GM23248 (cell line): ENCODE data around the gene PHLDA3. TPM values are rescaled to one million over a fixed set of nuclear protein-coding genes. Genes with fewer than 3 reads are reported as not detected.
"Not testable (repeated sequence)": the region's sequence is repeated elsewhere in the genome, so short reads cannot be mapped to it uniquely, and the experiment has no call there.

Experiments used
- DNase-seq: peaks from one replicate; pipeline ENCODE4 v3.0.0-alpha.2; 2015
- H2AFZ ChIP-seq: fragments of 200-600 bp; sonication (generic); 2 replicates; pipeline ENCODE4 v1.6.1; 2016; ENCODE audit warnings: antibody characterized with exemption
- H3F3A ChIP-seq: fragments of 200-600 bp; sonication (generic); 2 replicates; pipeline ENCODE4 v1.6.1; 2016; ENCODE audit warnings: mild to moderate bottlenecking, antibody characterized with exemption, mixed run types; ENCODE audit not compliant: insufficient read depth
- H3K27ac ChIP-seq: fragments of 200-600 bp; sonication (generic); 2 replicates; pipeline ENCODE4 v1.5.1; 2016; ENCODE audit warnings: mild to moderate bottlenecking
- H3K27me3 ChIP-seq: fragments of 200-600 bp; sonication (generic); replicated peaks from 2 replicates; pipeline ENCODE4 v1.6.1; 2016; ENCODE audit warnings: mild to moderate bottlenecking; ENCODE audit not compliant: insufficient read depth
- H3K36me3 ChIP-seq: fragments of 200-600 bp; sonication (generic); 2 replicates; pipeline ENCODE4 v1.6.1; 2016; ENCODE audit warnings: low read depth, mild to moderate bottlenecking
- H3K4me1 ChIP-seq: fragments of 200-600 bp; sonication (generic); 2 replicates; pipeline ENCODE4 v1.6.1; 2016; ENCODE audit warnings: mild to moderate bottlenecking; ENCODE audit not compliant: insufficient read depth
- H3K4me2 ChIP-seq: fragments of 200-600 bp; sonication (generic); one replicate; pipeline ENCODE4 v1.6.1; 2016; ENCODE audit warnings: mild to moderate bottlenecking; ENCODE audit not compliant: unreplicated experiment
- H3K4me3 ChIP-seq: fragments of 200-600 bp; sonication (generic); 2 replicates; pipeline ENCODE4 v1.5.1; 2016; ENCODE audit warnings: mild to moderate bottlenecking
- H3K79me2 ChIP-seq: fragments of 200-600 bp; sonication (generic); 2 replicates; pipeline ENCODE4 v1.6.1; 2016; ENCODE audit warnings: mild to moderate bottlenecking; ENCODE audit not compliant: insufficient read depth
- H3K9ac ChIP-seq: fragments of 200-600 bp; sonication (generic); 2 replicates; pipeline ENCODE4 v1.6.1; 2016; ENCODE audit warnings: mild to moderate bottlenecking
- H3K9me2 ChIP-seq: fragments of 200-600 bp; sonication (generic); 2 replicates; pipeline ENCODE4 v1.6.1; 2016; ENCODE audit warnings: mixed run types, mild to moderate bottlenecking, moderate library complexity; ENCODE audit not compliant: insufficient read depth
- H3K9me3 ChIP-seq: fragments of 200-600 bp; sonication (generic); one replicate; pipeline ENCODE4 v1.6.1; 2017; ENCODE audit warnings: low read depth
- H4K20me1 ChIP-seq: fragments of 200-600 bp; sonication (generic); 2 replicates; pipeline ENCODE4 v1.6.0; 2016; ENCODE audit not compliant: insufficient read depth
- EZH2 ChIP-seq: fragments of 200-600 bp; sonication (generic); IDR thresholded peaks from 2 replicates; pipeline ENCODE4 v1.6.1; 2018; ENCODE audit warnings: antibody characterized with exemption, mild to moderate bottlenecking; ENCODE audit not compliant: insufficient read depth, poor library complexity, severe bottlenecking
- EZH2phosphoT487 ChIP-seq: fragments of 200-600 bp; sonication (generic); IDR thresholded peaks from 2 replicates; pipeline ENCODE4 v1.6.1; 2018; ENCODE audit warnings: antibody characterized with exemption, moderate library complexity, mild to moderate bottlenecking, low read depth; ENCODE audit not compliant: insufficient read depth
- WGBS, 2 experiments: methylation state at CpG; one replicate each; pipeline ENCODE4 v1.1.6; 2015 to 2017; ENCODE audit warnings: low lambda C conversion rate in 2 of 2, low coverage in 1 of 2; ENCODE audit errors: missing lambda C conversion rate in 2 of 2; 5-methylcytosine and 5-hydroxymethylcytosine counted together
- in situ Hi-C: fragments of 300-500 bp; cut with MboI; formaldehyde crosslinking; loops from 2 replicates; pipeline ENCODE4 v1.15.0; 2020
- polyA plus RNA-seq: library from polyadenylated mRNA; unstranded; fragments of >200 nt; fragmentation: Nextera tagmentation; extraction: Ambion mirVana; gene quantifications from 2 replicates; pipeline ENCODE4 v1.2.1, GENCODE V29; 2016
- total RNA-seq: library from RNA; depleted of rRNA; stranded (reverse); fragments of >200 nt; shearing (Covaris generic); gene quantifications from 2 replicates; pipeline ENCODE4 v1.2.3, GENCODE V29; 2014

Gene PHLDA3
- total and polyA plus RNA-seq, 2 experiments from 2014 or later, result 112 to 162 TPM

DNA sequence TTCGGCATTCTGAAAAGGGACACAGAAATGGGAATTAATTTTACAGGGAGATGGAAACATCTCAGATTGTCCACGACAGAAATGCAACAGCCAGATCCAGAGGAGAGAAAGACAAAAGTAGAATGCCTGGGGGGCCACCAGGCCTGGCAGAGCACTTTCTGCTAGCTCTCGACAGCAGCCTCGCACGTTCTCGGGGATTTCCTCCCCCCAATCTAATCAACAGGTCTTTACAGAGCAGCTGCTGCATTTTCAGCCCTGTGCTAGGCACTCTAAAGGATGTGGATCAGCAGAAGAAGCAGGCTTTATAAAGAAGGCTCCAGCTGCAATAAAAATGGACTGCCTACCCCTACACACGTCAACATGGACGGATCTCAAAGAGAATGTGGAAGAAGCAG, 27.3 kb upstream of the PHLDA3 start:
- Histone ChIP-seq H3K9me2 (no peaks in the 10 kb centered on the region), H3K36me3 (peaks cover 40% of the 10 kb centered on the region), H4K20me1 (no peaks in the 10 kb centered on the region), H3K27me3 (no peaks in the 10 kb centered on the region), H3K27ac (peak overlapping the region; percentile 58), H3K9me3 (no peaks in the 10 kb centered on the region), H3K9ac (peak overlapping the region; percentile 49), H2AFZ (no peak overlapping the region), H3K4me2 (peak overlapping the region; percentile 53), H3K4me1 (peaks cover 52% of the 10 kb centered on the region), H3K79me2 (peaks cover 100% of the 10 kb centered on the region), H3K4me3 (no peak overlapping the region), H3F3A (peaks cover 46% of the 10 kb centered on the region)
- WGBS, 2 experiments, result 44 to 58% methylated on average over 8 of the region's 8 CpGs
- TF ChIP-seq EZH2, result no peak
- TF ChIP-seq EZH2phosphoT487, result no peak
- in situ Hi-C loops, result no loop called here
- no peak for DNase-seq

DNA sequence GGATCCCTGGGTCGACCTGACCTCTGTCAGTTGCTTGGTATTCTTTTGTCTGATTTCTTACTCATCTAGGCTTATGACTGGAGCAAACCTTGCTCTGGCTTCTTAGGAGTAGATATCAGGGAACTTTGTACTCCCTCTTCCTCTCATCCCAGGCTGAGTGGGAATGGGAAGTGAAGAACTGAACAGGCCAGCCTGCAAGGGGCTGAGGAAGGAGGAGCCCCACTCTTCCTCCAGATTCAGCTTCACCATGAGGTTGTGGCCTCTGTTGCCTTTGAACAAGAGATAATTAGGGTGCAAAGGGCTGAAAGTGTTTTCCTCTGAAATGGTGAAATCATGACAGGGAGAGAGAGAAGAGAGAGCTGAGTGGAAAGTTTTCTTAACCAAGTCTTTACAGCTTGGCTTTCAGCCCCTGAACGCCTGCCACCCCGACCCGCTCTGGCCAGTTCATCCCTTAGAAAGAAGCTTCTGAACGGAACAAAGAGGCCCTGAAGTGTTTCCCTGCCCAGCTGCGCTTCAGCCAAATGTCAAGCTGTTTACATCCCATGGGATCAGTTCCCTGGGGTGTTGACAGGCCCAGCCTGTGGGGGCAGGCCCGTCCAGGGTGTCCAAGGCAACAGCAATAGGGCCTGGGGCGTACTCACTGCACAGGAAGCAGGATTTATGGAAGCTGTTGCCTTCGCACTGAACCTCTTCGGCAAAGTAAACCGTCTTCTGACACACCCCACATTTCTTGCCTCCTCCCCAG, 26.7 kb upstream of the PHLDA3 start:
- TF ChIP-seq EZH2phosphoT487 (no peak), EZH2 (no peak)
- H3K9me2 ChIP-seq, result no peaks in the 10 kb centered on the region
- peaks cover 98% of the 10 kb centered on the region for H3K79me2 ChIP-seq
- peaks cover 50% of the 10 kb centered on the region for H3K4me1 ChIP-seq
- WGBS, 2 experiments, result 25 to 34% methylated on average over 11 of the region's 11 CpGs
- peak; percentile 58 for DNase-seq
- peak overlapping the region; percentile 16 for H3K4me3 ChIP-seq
- peak overlapping the region; percentile 49 for H3K9ac ChIP-seq
- peak overlapping the region; percentile 58 for H3K27ac ChIP-seq
- peaks cover 49% of the 10 kb centered on the region for H3F3A ChIP-seq
- no peak overlapping the region for H2AFZ ChIP-seq
- peaks cover 40% of the 10 kb centered on the region for H3K36me3 ChIP-seq
- no peaks in the 10 kb centered on the region for H4K20me1 ChIP-seq
- no peaks in the 10 kb centered on the region for H3K27me3 ChIP-seq
- in situ Hi-C loops, result no loop called here
- peak overlapping the region; percentile 53 for H3K4me2 ChIP-seq
- H3K9me3 ChIP-seq, result no peaks in the 10 kb centered on the region

DNA sequence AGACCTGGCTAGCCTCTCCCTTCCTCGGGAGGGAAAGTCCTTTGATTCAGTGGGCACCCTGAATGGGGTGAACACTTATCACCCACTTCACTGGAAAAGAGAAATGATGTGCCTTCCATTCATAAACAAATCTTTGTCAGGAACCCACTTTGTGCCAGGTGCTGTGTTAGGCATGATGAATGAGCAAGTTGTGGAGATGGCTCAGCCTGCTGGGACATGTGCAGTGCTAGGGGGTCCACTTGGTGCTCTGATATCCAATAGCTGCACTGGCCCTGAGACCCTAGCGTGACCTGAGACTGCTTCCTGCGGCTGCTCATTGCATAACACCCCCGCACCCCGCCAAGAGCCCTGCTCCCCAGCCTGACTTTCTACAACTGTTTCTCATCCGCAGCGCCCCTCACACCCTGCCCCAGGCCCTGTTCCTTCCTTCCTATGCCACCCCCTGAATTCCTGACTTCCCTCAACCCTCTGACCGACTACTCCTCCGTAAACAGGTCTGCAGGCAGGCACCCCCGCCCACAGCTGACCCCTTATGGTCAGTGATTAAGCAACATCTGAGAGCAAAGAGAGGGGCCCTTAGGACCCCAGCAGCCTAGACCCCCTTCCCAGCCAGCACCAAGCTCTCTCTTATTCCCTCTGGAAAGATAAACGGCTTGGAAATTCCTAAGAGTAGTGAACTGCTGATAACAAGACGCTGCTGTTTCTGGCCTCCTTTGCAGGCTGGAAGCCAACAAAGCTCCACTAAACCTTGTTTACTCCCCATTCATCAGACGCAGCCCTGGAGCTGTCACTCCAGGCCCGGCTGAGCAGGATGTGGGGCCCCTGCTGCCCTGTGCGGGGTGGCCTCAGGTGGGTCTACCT, 25.0 kb upstream of the PHLDA3 start:
- Histone ChIP-seq H2AFZ (no peak overlapping the region), H3K4me1 (peaks cover 48% of the 10 kb centered on the region), H3K9me2 (no peaks in the 10 kb centered on the region), H3K4me2 (no peak overlapping the region), H3K9me3 (no peaks in the 10 kb centered on the region), H3K36me3 (peaks cover 45% of the 10 kb centered on the region), H3K27ac (peak overlapping the region; percentile 12; the same call in 1 of the 2 replicates), H3K79me2 (peaks cover 87% of the 10 kb centered on the region), H3F3A (peaks cover 64% of the 10 kb centered on the region), H3K9ac (no peak overlapping the region), H3K27me3 (no peaks in the 10 kb centered on the region), H4K20me1 (no peaks in the 10 kb centered on the region), H3K4me3 (no peak overlapping the region)
- in situ Hi-C loops, result no loop called here
- 85 to 86% methylated on average over 15 of the region's 15 CpGs for WGBS, 2 experiments
- no peak for DNase-seq
- no peak for TF ChIP-seq EZH2phosphoT487
- TF ChIP-seq EZH2, result no peak

DNA sequence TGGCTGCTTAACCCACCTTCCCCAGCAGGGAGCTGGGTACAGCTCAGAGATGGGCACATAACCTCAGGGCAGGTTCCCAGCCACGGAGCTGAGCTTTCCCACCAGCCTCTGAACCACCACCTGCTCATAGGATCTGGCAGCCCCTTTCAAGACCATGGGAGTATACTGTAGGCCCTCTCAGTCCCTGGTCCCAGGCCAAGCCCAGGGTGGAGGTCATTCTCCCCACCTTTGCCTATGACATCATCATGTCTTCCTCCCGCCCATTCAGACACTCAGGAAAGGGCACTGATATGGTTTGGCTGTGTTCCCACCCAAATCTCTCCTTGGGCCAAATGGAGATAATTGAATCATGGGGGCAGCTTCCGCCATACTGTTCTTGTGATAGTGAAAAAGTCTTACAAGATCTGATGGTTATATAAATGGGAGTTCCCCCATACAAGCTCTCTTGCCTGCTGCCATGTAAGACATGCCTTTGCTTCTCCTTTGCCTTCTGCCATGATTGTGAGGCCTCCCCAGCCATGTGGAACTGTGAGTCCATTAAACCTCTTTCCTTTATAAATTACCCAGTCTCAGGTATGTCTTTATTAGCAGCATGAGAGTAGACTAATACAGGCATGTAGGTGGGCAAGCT, 24.2 kb upstream of the PHLDA3 start:
- H3K9me2 ChIP-seq, H3K4me3 ChIP-seq, H3K27me3 ChIP-seq, H3K9ac ChIP-seq, in situ Hi-C loops, H3K9me3 ChIP-seq, H3K27ac ChIP-seq, H4K20me1 ChIP-seq, H2AFZ ChIP-seq, H3K4me2 ChIP-seq, DNase-seq: not testable (repeated sequence)
- Histone ChIP-seq H3K4me1 (peaks cover 57% of the 10 kb centered on the region), H3K36me3 (peaks cover 52% of the 10 kb centered on the region), H3K79me2 (peaks cover 87% of the 10 kb centered on the region), H3F3A (peaks cover 72% of the 10 kb centered on the region)
- 97 to 100% methylated on average over 3 of the region's 3 CpGs for WGBS, 2 experiments
